ENCODE data around the gene CNR2. TPM values are rescaled to one million over a fixed set of nuclear protein-coding genes. Genes with fewer than 3 reads are reported as not detected.
"Not testable (repeated sequence)": the region's sequence is repeated elsewhere in the genome, so short reads cannot be mapped to it uniquely, and the experiment has no call there.

Gene CNR2
- total RNA-seq, 1 experiment from 2014 or later, result not detected

- no peak for DNase-seq (ENCODE audit: low read depth)
These were observed 27.9 kb downstream of the CNR2 start for GRCh38 chr1:23885222-23885621.

- DNase-seq (ENCODE audit: low read depth), result no peak
These were observed 30.4 kb downstream of the CNR2 start for GRCh38 chr1:23882746-23883145.

- DNase-seq (ENCODE audit: low read depth), result no peak
These were observed 33.4 kb downstream of the CNR2 start for GRCh38 chr1:23879809-23880208.

- DNase-seq (ENCODE audit: low read depth), result no peak
These were observed 34.5 kb downstream of the CNR2 start for GRCh38 chr1:23878668-23879067.

- DNase-seq (ENCODE audit: low read depth), result no peak
These were observed 37.8 kb downstream of the CNR2 start for GRCh38 chr1:23875382-23875781.

GRCh38 chr1:23872421-23872820 is 40.7 kb downstream of the CNR2 start:
- no peak for DNase-seq (ENCODE audit: low read depth)

GRCh38 chr1:23869051-23869450 is 44.1 kb downstream of the CNR2 start:
- DNase-seq (ENCODE audit: low read depth), result no peak

GRCh38 chr1:23868557-23869016 is 44.6 kb downstream of the CNR2 start:
- DNase-seq (ENCODE audit: low read depth), result no peak

GRCh38 chr1:23867895-23868556 is 45.1 kb downstream of the CNR2 start, which contains the start of gene FUCA1:
TSS of gene FUCA1 (minus strand) at chr1:23868290. CDS start at chr1:23868286, 4 bp downstream.
- peak; percentile 91 for DNase-seq (ENCODE audit: low read depth)

- no peak for DNase-seq (ENCODE audit: low read depth)
These were observed 45.6 kb downstream of the CNR2 start for GRCh38 chr1:23867542-23867894.

- peak; percentile 100 for DNase-seq (ENCODE audit: low read depth)
These were observed 47.6 kb downstream of the CNR2 start for GRCh38 chr1:23865543-23865930.

- peak; percentile 67 for DNase-seq (ENCODE audit: low read depth)
These were observed 48.2 kb downstream of the CNR2 start for GRCh38 chr1:23864801-23865542.

- DNase-seq (ENCODE audit: low read depth), result no peak
These were observed 50.5 kb downstream of the CNR2 start for GRCh38 chr1:23862640-23863039.

- no peak for DNase-seq (ENCODE audit: low read depth)
These were observed 58.6 kb downstream of the CNR2 start for GRCh38 chr1:23854568-23854967.

- not testable (repeated sequence) for DNase-seq (ENCODE audit: low read depth)
These were observed 60.0 kb downstream of the CNR2 start for GRCh38 chr1:23853124-23853523.

GRCh38 chr1:23851406-23851805 is 61.8 kb downstream of the CNR2 start:
- DNase-seq (ENCODE audit: low read depth), result not testable (repeated sequence)

GRCh38 chr1:23848673-23849616 is 64.2 kb downstream of the CNR2 start:
- DNase-seq (ENCODE audit: low read depth), result no peak

GRCh38 chr1:23847482-23848095 is 65.6 kb downstream of the CNR2 start:
- not testable (repeated sequence) for DNase-seq (ENCODE audit: low read depth)

GRCh38 chr1:23845163-23845562 is 68.0 kb downstream of the CNR2 start:
- no peak for DNase-seq (ENCODE audit: low read depth)

- no peak for DNase-seq (ENCODE audit: low read depth)
These were observed 69.5 kb downstream of the CNR2 start for GRCh38 chr1:23843644-23844043.

- peak; percentile 49 for DNase-seq (ENCODE audit: low read depth)
These were observed 74.7 kb downstream of the CNR2 start for GRCh38 chr1:23838401-23838866.

GRCh38 chr1:23837908-23838307 is 75.3 kb downstream of the CNR2 start:
- no peak for DNase-seq (ENCODE audit: low read depth)

Data from M059J (cell line).